Measurements from ENCODE around the gene ANKRD30B. TPM values are rescaled to one million over a fixed set of nuclear protein-coding genes. Genes with fewer than 3 reads are reported as not detected.

ANKRD30B gene
- total and polyA plus RNA-seq, 2 donors (not counting 3 experiments of a cell fraction or from before 2014, with no cell fraction given): not detected

DNA sequence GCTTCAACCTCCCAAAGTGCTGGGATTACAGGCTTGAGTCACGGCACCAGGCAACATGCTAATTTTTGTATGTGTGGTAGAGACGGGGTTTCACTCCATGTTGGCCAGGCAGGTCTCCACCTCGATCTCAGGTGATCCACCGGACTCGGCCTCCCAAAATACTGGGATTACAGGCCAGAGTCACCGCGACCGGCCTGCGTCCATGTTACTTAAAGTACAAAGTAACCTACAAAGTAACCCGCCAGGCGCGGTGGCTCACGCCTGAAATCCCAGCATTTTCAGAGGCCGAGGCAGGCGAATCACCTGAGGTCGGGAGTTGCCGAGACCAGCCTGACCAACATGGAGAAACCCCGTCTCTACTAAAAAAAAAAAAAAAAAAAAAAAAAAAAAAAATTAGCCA is 1.1 kb upstream of the ANKRD30B start:
- Histone ChIP-seq H3K9me3 (replicated peaks; ENCODE audit: control insufficient read depth, insufficient read depth, low read length) (no peaks in the 10 kb centered on the region), H3K36me3 (ENCODE audit: control insufficient read depth in 2 of 2, extremely low read depth in 1 of 2, insufficient read depth in 2 of 2, low read length in 2 of 2) (no peaks in the 10 kb centered on the region), H3K9me1 (replicated peaks; ENCODE audit: control insufficient read depth, extremely low read depth, insufficient read depth, low read length) (no peaks in the 10 kb centered on the region), H3K27me3 (ENCODE audit: control insufficient read depth in 2 of 2, insufficient read depth in 2 of 2, low read length in 2 of 2) (no peaks in the 10 kb centered on the region), H3K79me2 (ENCODE audit: control insufficient read depth, insufficient read depth, low read length) (no peaks in the 10 kb centered on the region), H4K20me1 (replicated peaks; ENCODE audit: control insufficient read depth, extremely low read depth, insufficient read depth, low read length) (no peaks in the 10 kb centered on the region), H3K27ac (ENCODE audit: insufficient read depth, low read depth, low read length) (no peak overlapping the region), H3K4me3 (replicated peaks in 1 of 3; ENCODE audit: insufficient read depth in 1 of 3, low read depth in 1 of 3, low read length in 3 of 3) (no peak overlapping the region), H3K4me2 (ENCODE audit: insufficient read depth, low read length) (no peak overlapping the region), H2AFZ (ENCODE audit: low read depth, low read length) (no peak overlapping the region), H3K4me1 (ENCODE audit: control insufficient read depth, extremely low read depth, insufficient read depth, low read length) (no peaks in the 10 kb centered on the region), H3K9ac (replicated peaks; ENCODE audit: extremely low read depth, insufficient read depth, low read length) (no peak overlapping the region)
- dilution Hi-C loops (cut with MboI; ENCODE audit: extremely low pct_ligation_motif_present, low sequenced_read_pairs) (no loop called here), intact Hi-C loops (cut with micrococcal nuclease) (no loop called here)
- ChIA-PET POLR2A (no interaction called here), CTCF (no interaction called here)
- no peak for DNase-seq (ENCODE audit: low read depth, low spot score)
- TF ChIP-seq POLR2AphosphoS5 (IDR thresholded peaks at IDR 0.05; ENCODE audit: insufficient read depth, low read depth, low read length): no peak
- TF ChIP-seq GATA2 (IDR thresholded peaks at IDR 0.05; ENCODE audit: insufficient read depth, insufficient read length, low read depth, low read length): no peak
- no peak for TF ChIP-seq EZH2 (IDR thresholded peaks at IDR 0.05; ENCODE audit: borderline replicate concordance, low read depth, low read length, severe bottlenecking)
- no peak for TF ChIP-seq POLR2A (IDR thresholded peaks at IDR 0.05; ENCODE audit: low read depth, low read length)
- no peak for TF ChIP-seq MYC (IDR thresholded peaks at IDR 0.05; ENCODE audit: low read depth, low read length)
- TF ChIP-seq FOS (IDR thresholded peaks at IDR 0.05; ENCODE audit: borderline replicate concordance, insufficient read depth, low read length): no peak
- TF ChIP-seq, protein P1, sequence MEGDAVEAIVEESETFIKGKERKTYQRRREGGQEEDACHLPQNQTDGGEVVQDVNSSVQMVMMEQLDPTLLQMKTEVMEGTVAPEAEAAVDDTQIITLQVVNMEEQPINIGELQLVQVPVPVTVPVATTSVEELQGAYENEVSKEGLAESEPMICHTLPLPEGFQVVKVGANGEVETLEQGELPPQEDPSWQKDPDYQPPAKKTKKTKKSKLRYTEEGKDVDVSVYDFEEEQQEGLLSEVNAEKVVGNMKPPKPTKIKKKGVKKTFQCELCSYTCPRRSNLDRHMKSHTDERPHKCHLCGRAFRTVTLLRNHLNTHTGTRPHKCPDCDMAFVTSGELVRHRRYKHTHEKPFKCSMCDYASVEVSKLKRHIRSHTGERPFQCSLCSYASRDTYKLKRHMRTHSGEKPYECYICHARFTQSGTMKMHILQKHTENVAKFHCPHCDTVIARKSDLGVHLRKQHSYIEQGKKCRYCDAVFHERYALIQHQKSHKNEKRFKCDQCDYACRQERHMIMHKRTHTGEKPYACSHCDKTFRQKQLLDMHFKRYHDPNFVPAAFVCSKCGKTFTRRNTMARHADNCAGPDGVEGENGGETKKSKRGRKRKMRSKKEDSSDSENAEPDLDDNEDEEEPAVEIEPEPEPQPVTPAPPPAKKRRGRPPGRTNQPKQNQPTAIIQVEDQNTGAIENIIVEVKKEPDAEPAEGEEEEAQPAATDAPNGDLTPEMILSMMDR (IDR thresholded peaks at IDR 0.05; ENCODE audit: extremely low read depth in 1 of 2, insufficient read depth in 1 of 2, low read depth in 1 of 2, low read length in 2 of 2): no peak
- TF ChIP-seq JUN (IDR thresholded peaks at IDR 0.05; ENCODE audit: borderline replicate concordance, insufficient read depth, insufficient read length, low read depth): no peak
- TF ChIP-seq, protein P2, sequence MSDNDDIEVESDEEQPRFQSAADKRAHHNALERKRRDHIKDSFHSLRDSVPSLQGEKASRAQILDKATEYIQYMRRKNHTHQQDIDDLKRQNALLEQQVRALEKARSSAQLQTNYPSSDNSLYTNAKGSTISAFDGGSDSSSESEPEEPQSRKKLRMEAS (IDR thresholded peaks at IDR 0.05; ENCODE audit: insufficient read depth, insufficient read length): no peak
- no peak for FAIRE-seq
- BruUV-seq (replicated peaks): no TSS peak

All from endothelial cell of umbilical vein (primary cell).